ENCODE measurements around the gene LSM12.

- TF ChIP-seq POLR2A (IDR thresholded peaks at IDR 0.05; ENCODE audit: low read depth, low read length) (peak; percentile 85), POLR2AphosphoS5 (IDR thresholded peaks at IDR 0.05; ENCODE audit: low read depth, low read length) (peak; percentile 70), TAF1 (IDR thresholded peaks at IDR 0.05; ENCODE audit: borderline replicate concordance, low read depth, low read length) (peak; percentile 65; the same call in 1 of the 2 replicates)
Observed at GRCh38 chr17:44066204-44066930, at the start of gene LSM12.
